Vagina (tissue), 2 donors: ENCODE results near the gene PRUNE2. TPM values are rescaled to one million over a fixed set of nuclear protein-coding genes. Genes with fewer than 3 reads are reported as not detected.

Experiments
- DNase-seq, 2 donors: peaks; one replicate each; pipeline ENCODE4 v3.0.0-alpha.2; 2017; ENCODE audit errors: extremely low spot score in 2 of 2
- H3K27ac ChIP-seq: fragments of 200-600 bp; sonication (generic); one replicate; pipeline ENCODE4 v1.5.1; 2019
- H3K27me3 ChIP-seq: fragments of 200-600 bp; sonication (generic); one replicate; pipeline ENCODE4 v1.5.1; 2019
- H3K36me3 ChIP-seq, 2 donors: fragments of 200-600 bp; sonication (generic); one replicate each; pipeline ENCODE4 v1.5.1; 2017 to 2019
- H3K4me1 ChIP-seq: fragments of 200-600 bp; sonication (generic); one replicate; pipeline ENCODE4 v1.5.1; 2019
- H3K4me3 ChIP-seq, 2 donors: fragments of 200-600 bp; sonication (generic); 1 replicate in 1 of 2; 2 replicates in 1 of 2; pipeline ENCODE4 v1.5.1; 2016 to 2019
- H3K9me3 ChIP-seq: fragments of 200-600 bp; sonication (generic); one replicate; pipeline ENCODE4 v1.5.1; 2019
- POLR2A ChIP-seq, 2 donors: fragments of 450-650 bp; IDR thresholded peaks; one replicate each; pipeline ENCODE4 v1.6.1; 2017; ENCODE audit warnings: antibody characterized with exemption in 2 of 2, mild to moderate bottlenecking in 2 of 2, moderate library complexity in 2 of 2
- POLR2AphosphoS5 ChIP-seq, 2 donors: sonication (generic); formaldehyde crosslinking; IDR thresholded peaks; one replicate each; pipeline ENCODE4 v1.9.0; 2017; ENCODE audit warnings: antibody characterized with exemption in 2 of 2, mild to moderate bottlenecking in 2 of 2, low read depth in 1 of 2; ENCODE audit not compliant: insufficient read depth in 1 of 2
- intact Hi-C: fragments of 100-400 bp; cut with DNase I; formaldehyde crosslinking; loops from one replicate; pipeline ENCODE4 v1.15.1; 2023
- total RNA-seq: library from RNA; depleted of rRNA; stranded (reverse); fragments of >200 nt; gene quantifications from one replicate; pipeline ENCODE4 v1.2.3, GENCODE V29; 2016
- TF ChIP-seq, protein P1 (sequence below), 3 experiments: fragments of 450-650 bp in 2 of 3; fragments of 200-600 bp in 1 of 3; sonication (generic) in 1 of 3; IDR thresholded peaks; one replicate each; pipeline ENCODE4 v1.5.1; 2017 to 2019; ENCODE audit warnings: antibody characterized with exemption in 3 of 3, mild to moderate bottlenecking in 2 of 3, moderate library complexity in 2 of 3

The PRUNE2 gene
- total RNA-seq, 1 donor from 2014 or later, result 75.6 TPM

DNA sequence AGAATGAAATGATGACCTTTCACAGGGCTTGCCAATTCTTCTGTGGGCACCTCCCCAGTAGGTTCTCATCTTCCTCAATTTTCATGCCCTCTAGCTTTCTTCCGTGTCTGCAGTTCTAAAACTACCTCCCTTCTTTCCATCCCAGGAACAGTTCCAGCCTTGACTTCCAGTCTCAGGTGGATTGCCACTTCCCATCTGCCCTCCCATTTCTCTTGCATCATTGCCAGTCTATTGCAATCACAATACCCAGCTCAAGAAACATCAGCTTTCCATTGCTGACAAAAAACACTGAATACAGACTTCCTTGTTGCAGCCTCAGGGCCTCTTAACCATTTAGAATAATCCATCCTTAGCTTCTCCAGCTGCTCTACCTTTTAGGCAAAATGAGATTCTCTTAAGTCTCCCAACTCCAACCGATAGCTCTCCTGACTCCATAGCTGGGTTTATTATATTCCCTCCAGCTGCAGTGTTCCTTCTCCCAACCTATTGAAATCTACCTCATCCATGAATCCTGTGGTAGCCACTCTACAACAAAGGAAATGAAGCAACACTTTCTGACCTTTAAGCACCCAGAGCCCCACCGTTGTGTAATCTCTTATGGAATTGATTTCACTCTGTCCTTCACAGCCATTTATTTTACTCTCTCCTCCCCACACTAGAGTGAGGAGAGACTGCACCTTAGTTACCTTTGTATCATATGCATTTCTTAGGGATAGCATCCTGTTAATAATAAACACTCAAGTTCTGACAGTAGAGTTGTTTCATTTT is 217.3 kb downstream of the PRUNE2 start:
- Histone ChIP-seq H3K27me3 (no peaks in the 10 kb centered on the region), H3K4me3 (no peak overlapping the region), H3K36me3 (no peaks in the 10 kb centered on the region), H3K4me1 (no peaks in the 10 kb centered on the region), H3K9me3 (no peaks in the 10 kb centered on the region), H3K27ac (no peak overlapping the region)
- intact Hi-C loops, result no loop called here
- TF ChIP-seq POLR2AphosphoS5 (IDR thresholded peaks at IDR 0.05; ENCODE audit: insufficient read depth in 1 of 2, low read depth in 1 of 2) (no peak), POLR2A (IDR thresholded peaks at IDR 0.05) (no peak)
- TF ChIP-seq, protein P1, sequence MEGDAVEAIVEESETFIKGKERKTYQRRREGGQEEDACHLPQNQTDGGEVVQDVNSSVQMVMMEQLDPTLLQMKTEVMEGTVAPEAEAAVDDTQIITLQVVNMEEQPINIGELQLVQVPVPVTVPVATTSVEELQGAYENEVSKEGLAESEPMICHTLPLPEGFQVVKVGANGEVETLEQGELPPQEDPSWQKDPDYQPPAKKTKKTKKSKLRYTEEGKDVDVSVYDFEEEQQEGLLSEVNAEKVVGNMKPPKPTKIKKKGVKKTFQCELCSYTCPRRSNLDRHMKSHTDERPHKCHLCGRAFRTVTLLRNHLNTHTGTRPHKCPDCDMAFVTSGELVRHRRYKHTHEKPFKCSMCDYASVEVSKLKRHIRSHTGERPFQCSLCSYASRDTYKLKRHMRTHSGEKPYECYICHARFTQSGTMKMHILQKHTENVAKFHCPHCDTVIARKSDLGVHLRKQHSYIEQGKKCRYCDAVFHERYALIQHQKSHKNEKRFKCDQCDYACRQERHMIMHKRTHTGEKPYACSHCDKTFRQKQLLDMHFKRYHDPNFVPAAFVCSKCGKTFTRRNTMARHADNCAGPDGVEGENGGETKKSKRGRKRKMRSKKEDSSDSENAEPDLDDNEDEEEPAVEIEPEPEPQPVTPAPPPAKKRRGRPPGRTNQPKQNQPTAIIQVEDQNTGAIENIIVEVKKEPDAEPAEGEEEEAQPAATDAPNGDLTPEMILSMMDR (IDR thresholded peaks at IDR 0.05), result no peak
- DNase-seq, result no peak

DNA sequence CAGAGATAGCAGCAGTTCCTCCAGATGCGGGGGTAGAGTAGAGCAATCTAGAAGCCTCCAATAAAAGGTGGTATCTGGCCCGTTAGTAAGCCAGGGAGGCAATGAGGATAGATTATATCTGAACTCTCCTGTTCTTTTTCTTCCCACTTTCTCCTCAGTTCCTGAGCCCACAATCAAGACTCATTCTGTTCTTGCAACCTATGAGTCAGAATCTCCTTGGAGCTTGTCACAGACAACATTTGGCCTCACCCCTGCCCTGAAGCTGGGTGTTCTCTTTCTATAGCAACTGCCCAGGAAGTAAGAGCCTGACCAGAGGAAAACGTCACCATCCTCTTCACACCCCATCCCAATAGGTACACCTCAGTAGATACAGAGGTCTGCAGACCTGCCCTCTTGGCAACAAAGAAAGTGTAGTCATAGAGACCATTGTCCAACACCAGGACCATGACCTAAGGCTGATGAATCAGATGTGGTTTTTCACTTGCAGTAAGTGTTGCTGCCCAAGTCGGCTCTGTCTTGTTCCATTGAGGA is 218.0 kb downstream of the PRUNE2 start:
- no peaks in the 10 kb centered on the region for H3K9me3 ChIP-seq
- H3K27ac ChIP-seq, result no peak overlapping the region

DNA sequence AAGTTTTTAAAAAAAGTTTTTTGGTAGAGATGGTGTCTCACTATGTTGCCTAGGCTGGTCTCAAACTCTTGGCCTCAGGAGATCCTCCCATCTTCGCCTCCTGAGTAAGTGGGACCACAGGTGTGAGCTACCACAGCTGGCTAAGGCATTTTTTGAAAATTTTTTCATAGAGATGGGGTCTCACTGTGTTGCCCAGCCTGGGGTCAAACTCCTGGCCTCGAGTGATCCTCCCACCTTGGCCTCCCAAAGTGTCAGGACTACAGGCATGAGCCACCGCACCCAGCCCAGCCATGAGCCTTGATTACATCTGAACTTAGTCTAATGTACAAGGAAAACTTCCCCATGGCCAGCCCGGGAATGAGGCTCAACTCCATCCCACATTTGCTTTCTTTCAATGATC is 219.2 kb downstream of the PRUNE2 start:
- Histone ChIP-seq H3K9me3 (no peaks in the 10 kb centered on the region), H3K4me3 (no peak overlapping the region), H3K27ac (no peak overlapping the region), H3K27me3 (no peaks in the 10 kb centered on the region), H3K4me1 (no peaks in the 10 kb centered on the region), H3K36me3 (no peaks in the 10 kb centered on the region)
- TF ChIP-seq POLR2AphosphoS5 (IDR thresholded peaks at IDR 0.05; ENCODE audit: insufficient read depth in 1 of 2, low read depth in 1 of 2) (no peak), POLR2A (IDR thresholded peaks at IDR 0.05) (no peak)
- TF ChIP-seq, protein P1 (IDR thresholded peaks at IDR 0.05), result no peak
- no peak for DNase-seq
- intact Hi-C loops, result no loop called here

More for the DNA sequence above, 218.0 kb downstream of the PRUNE2 start:
- Histone ChIP-seq H3K4me3 (no peak overlapping the region), H3K27me3 (no peaks in the 10 kb centered on the region), H3K4me1 (no peaks in the 10 kb centered on the region), H3K36me3 (no peaks in the 10 kb centered on the region)
- TF ChIP-seq, protein P1 (IDR thresholded peaks at IDR 0.05), result no peak
- TF ChIP-seq POLR2AphosphoS5 (IDR thresholded peaks at IDR 0.05; ENCODE audit: insufficient read depth in 1 of 2, low read depth in 1 of 2), result no peak
- no peak for TF ChIP-seq POLR2A (IDR thresholded peaks at IDR 0.05)
- intact Hi-C loops, result no loop called here
- no peak for DNase-seq

DNA sequence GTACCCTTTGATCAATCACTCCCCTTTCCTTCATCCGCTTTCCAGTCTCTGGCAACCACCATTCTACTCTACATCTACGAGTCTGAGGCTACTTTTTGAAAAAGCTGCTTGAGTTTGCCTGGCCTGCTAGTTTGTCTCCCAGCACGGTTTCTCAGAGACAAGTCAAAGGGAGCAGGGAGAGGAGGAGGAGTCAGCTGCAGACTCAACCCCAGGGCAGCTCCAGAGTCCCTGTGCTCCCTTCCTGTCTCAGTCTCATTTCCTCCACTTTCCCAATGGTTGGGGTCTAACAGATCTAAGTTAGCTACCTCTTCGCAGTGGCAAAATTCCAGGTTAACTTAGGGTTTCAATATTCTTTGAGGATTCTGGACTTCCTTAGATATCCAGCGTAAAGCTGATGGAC is 221.7 kb downstream of the PRUNE2 start:
- no peaks in the 10 kb centered on the region for H3K36me3 ChIP-seq
- H3K9me3 ChIP-seq, result no peaks in the 10 kb centered on the region
- no peaks in the 10 kb centered on the region for H3K4me1 ChIP-seq
- no peak overlapping the region for H3K27ac ChIP-seq
- H3K4me3 ChIP-seq, result no peak overlapping the region
- H3K27me3 ChIP-seq, result no peaks in the 10 kb centered on the region
- intact Hi-C loops, result no loop called here
- TF ChIP-seq POLR2A (IDR thresholded peaks at IDR 0.05), result no peak
- no peak for TF ChIP-seq POLR2AphosphoS5 (IDR thresholded peaks at IDR 0.05; ENCODE audit: insufficient read depth in 1 of 2, low read depth in 1 of 2)
- TF ChIP-seq, protein P1 (IDR thresholded peaks at IDR 0.05), result no peak
- DNase-seq, result no peak

DNA sequence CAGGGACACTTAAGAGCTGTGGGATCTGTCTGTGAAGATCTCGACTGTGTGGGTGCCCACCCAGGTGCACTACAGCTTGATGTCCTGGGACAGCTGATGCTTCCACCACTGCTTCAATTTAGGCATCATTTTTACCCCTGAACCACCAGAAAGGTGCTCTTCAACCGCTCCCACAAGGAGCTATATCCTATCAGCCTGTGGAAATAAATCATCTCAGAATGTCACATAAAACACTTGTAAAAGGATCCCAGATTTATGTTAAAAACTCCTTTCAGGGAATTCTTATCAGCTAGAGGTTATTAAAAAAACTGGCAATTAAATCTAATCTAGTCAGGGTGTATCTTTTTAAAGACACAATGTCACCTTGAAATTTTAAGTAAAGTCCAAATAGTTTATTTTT is 224.4 kb downstream of the PRUNE2 start:
- H3K27ac ChIP-seq, result no peak overlapping the region
- H3K4me1 ChIP-seq, result no peaks in the 10 kb centered on the region
- intact Hi-C loops, result no loop called here
- no peak overlapping the region for H3K4me3 ChIP-seq
- TF ChIP-seq, protein P1 (IDR thresholded peaks at IDR 0.05), result no peak
- TF ChIP-seq POLR2A (IDR thresholded peaks at IDR 0.05) (no peak), POLR2AphosphoS5 (IDR thresholded peaks at IDR 0.05; ENCODE audit: insufficient read depth in 1 of 2, low read depth in 1 of 2) (no peak)
- H3K9me3 ChIP-seq, result no peaks in the 10 kb centered on the region
- no peak for DNase-seq
- H3K36me3 ChIP-seq, result no peaks in the 10 kb centered on the region
- H3K27me3 ChIP-seq, result no peaks in the 10 kb centered on the region
